Measurements from ENCODE around the gene NR2F1-AS1.

GRCh38 chr5:93596310-93596675 is 15.3 kb upstream of the NR2F1-AS1 start:
- TF ChIP-seq FOXP2 (optimal IDR thresholded peaks at IDR 0.05; ENCODE audit: borderline replicate concordance, extremely low read depth, extremely low read length, insufficient read depth), result peak; percentile 9
- no peak for TF ChIP-seq POLR2AphosphoS5 (IDR thresholded peaks at IDR 0.05; ENCODE audit: low read depth, low read length)
- no peak for TF ChIP-seq REST (IDR thresholded peaks at IDR 0.05; ENCODE audit: insufficient read depth in 1 of 2, low read depth in 2 of 2, low read length in 2 of 2)
- TF ChIP-seq SIN3A (IDR thresholded peaks at IDR 0.05; ENCODE audit: borderline replicate concordance, insufficient read depth, low read length), result no peak
- TF ChIP-seq TAF1 (IDR thresholded peaks at IDR 0.05; ENCODE audit: borderline replicate concordance, insufficient read depth, low read length), result no peak
